Neural crest cell (in vitro differentiated cells): Measurements from ENCODE around the gene TNFRSF19. TPM values are rescaled to one million over a fixed set of nuclear protein-coding genes. Genes with fewer than 3 reads are reported as not detected.
A peak's percentile ranks its signal among the peaks of the same experiment; 100 is the strongest.

ENCODE experiments used
- DNase-seq: peaks from one replicate; pipeline ENCODE4 v3.0.0; 2021; ENCODE audit warnings: low read depth, mixed read lengths, low spot score
- H3K27ac Mint-ChIP-seq: one replicate; pipeline ENCODE4 v1.8.0; 2021; ENCODE audit warnings: mild to moderate bottlenecking, mixed read lengths; ENCODE audit not compliant: unreplicated experiment
- H3K27me3 Mint-ChIP-seq: 2 replicates; pipeline ENCODE4 v1.8.0; 2021; ENCODE audit warnings: low read depth, mild to moderate bottlenecking, mixed read lengths
- H3K36me3 Mint-ChIP-seq: 2 replicates; pipeline ENCODE4 v1.8.0; 2021; ENCODE audit warnings: low read depth, mild to moderate bottlenecking, mixed read lengths
- H3K4me1 Mint-ChIP-seq: 2 replicates; pipeline ENCODE4 v1.8.0; 2021; ENCODE audit warnings: mixed read lengths
- H3K4me3 Mint-ChIP-seq: one replicate; pipeline ENCODE4 v1.8.0; 2021; ENCODE audit warnings: mild to moderate bottlenecking, mixed read lengths
- H3K9me3 Mint-ChIP-seq: 2 replicates; pipeline ENCODE4 v1.8.0; 2021; ENCODE audit warnings: mixed read lengths
- total RNA-seq: library from RNA; stranded (reverse); gene quantifications from 2 replicates; pipeline ENCODE4 v1.2.1, GENCODE V29; 2021
- TF ChIP-seq, protein P1 (sequence below): fragments of 200-600 bp; sonication (generic); conservative IDR thresholded peaks from 2 replicates; pipeline ENCODE4 v1.5.0; 2021; ENCODE audit warnings: antibody characterized with exemption, mild to moderate bottlenecking

TNFRSF19 gene
- total RNA-seq, 1 donor from 2014 or later = 76.1 TPM

- H3K27me3 Mint-ChIP-seq = peaks cover 14% of the 10 kb centered on the region
- no peak overlapping the region for H3K27ac Mint-ChIP-seq
- peak; percentile 51 for DNase-seq
- H3K36me3 Mint-ChIP-seq = peaks cover 2% of the 10 kb centered on the region
- H3K4me1 Mint-ChIP-seq = peaks cover 57% of the 10 kb centered on the region
- TF ChIP-seq, protein P1, sequence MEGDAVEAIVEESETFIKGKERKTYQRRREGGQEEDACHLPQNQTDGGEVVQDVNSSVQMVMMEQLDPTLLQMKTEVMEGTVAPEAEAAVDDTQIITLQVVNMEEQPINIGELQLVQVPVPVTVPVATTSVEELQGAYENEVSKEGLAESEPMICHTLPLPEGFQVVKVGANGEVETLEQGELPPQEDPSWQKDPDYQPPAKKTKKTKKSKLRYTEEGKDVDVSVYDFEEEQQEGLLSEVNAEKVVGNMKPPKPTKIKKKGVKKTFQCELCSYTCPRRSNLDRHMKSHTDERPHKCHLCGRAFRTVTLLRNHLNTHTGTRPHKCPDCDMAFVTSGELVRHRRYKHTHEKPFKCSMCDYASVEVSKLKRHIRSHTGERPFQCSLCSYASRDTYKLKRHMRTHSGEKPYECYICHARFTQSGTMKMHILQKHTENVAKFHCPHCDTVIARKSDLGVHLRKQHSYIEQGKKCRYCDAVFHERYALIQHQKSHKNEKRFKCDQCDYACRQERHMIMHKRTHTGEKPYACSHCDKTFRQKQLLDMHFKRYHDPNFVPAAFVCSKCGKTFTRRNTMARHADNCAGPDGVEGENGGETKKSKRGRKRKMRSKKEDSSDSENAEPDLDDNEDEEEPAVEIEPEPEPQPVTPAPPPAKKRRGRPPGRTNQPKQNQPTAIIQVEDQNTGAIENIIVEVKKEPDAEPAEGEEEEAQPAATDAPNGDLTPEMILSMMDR = peak; percentile 69
- peak overlapping the region; percentile 85 for H3K4me3 Mint-ChIP-seq
- no peaks in the 10 kb centered on the region for H3K9me3 Mint-ChIP-seq
These were observed 8.3 kb downstream of the TNFRSF19 start for GRCh38 chr13:23578411-23579071.

DNA sequence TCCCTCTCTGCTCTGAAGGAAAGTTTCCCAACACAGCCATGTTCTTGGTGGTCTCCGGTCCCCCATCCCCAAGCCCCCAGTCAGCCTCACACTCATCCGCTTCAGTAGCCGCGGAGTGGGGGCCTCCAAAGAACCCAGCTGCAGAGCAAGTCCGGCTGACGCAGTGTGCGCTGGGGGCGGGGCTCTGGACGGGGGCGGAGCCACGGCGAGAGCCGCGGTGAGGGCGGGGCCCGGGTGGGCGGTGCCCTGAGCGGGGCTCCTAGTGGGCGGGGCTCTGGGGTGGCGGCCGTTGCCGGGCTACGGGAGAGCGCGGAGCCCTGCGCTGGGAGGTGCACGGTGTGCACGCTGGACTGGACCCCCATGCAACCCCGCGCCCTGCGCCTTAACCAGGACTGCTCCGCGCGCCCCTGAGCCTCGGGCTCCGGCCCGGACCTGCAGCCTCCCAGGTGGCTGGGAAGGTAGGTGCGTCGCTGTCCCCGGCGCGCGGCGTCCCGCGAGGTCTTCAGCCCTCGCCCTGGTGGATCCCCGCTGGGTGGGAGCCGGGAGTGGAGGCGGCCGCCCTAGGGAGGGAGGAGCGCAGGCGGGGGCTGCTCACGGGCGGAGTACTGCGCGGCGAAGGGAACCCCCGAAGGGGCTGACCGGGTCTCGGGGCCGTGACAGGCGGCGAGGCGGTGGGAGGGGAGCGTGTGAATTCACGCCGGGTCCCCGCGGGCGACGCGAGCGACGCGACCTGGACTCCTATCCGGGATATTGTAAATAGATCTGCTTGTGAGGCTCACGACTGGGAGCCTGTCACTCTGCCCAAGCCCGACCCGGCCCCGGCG, 9.1 kb downstream of the TNFRSF19 start:
- Mint-ChIP-seq H3K27ac (no peak overlapping the region), H3K4me3 (peak overlapping the region; percentile 85), H3K9me3 (no peaks in the 10 kb centered on the region), H3K4me1 (peaks cover 56% of the 10 kb centered on the region), H3K36me3 (peaks cover 2% of the 10 kb centered on the region), H3K27me3 (peaks cover 14% of the 10 kb centered on the region)
- DNase-seq = peak; percentile 97
- TF ChIP-seq, protein P1 = no peak

GRCh38 chr13:23579896-23580683, 9.9 kb downstream of the TNFRSF19 start:
- Mint-ChIP-seq H3K36me3 (peaks cover 2% of the 10 kb centered on the region), H3K27ac (no peak overlapping the region), H3K9me3 (no peaks in the 10 kb centered on the region), H3K27me3 (peaks cover 14% of the 10 kb centered on the region), H3K4me3 (peak overlapping the region; percentile 81), H3K4me1 (peaks cover 48% of the 10 kb centered on the region)
- DNase-seq = no peak
- TF ChIP-seq, protein P1 = no peak

- DNase-seq = no peak
- peaks cover 14% of the 10 kb centered on the region for H3K27me3 Mint-ChIP-seq
- TF ChIP-seq, protein P1 = no peak
- H3K36me3 Mint-ChIP-seq = peaks cover 6% of the 10 kb centered on the region
- peaks cover 48% of the 10 kb centered on the region for H3K4me1 Mint-ChIP-seq
- H3K4me3 Mint-ChIP-seq = peak overlapping the region; percentile 81
- no peaks in the 10 kb centered on the region for H3K9me3 Mint-ChIP-seq
- no peak overlapping the region for H3K27ac Mint-ChIP-seq
These were observed 10.5 kb downstream of the TNFRSF19 start for GRCh38 chr13:23580684-23581060.

- TF ChIP-seq, protein P1 = no peak
- Mint-ChIP-seq H3K27me3 (peaks cover 5% of the 10 kb centered on the region), H3K4me3 (peak overlapping the region; percentile 38), H3K36me3 (peaks cover 6% of the 10 kb centered on the region), H3K27ac (no peak overlapping the region), H3K4me1 (peaks cover 48% of the 10 kb centered on the region), H3K9me3 (no peaks in the 10 kb centered on the region)
- no peak for DNase-seq
These were observed 13.3 kb downstream of the TNFRSF19 start for GRCh38 chr13:23583491-23583890.
